PFSK-1 (cell line): ENCODE measurements around the gene USP47.

ENCODE experiments used
- FOXP2 ChIP-seq: optimal IDR thresholded peaks from 2 replicates; pipeline ENCODE3; 2011; ENCODE audit warnings: borderline replicate concordance, control low read depth, inconsistent platforms; ENCODE audit not compliant: insufficient read depth; ENCODE audit errors: extremely low read length, extremely low read depth
- POLR2AphosphoS5 ChIP-seq: IDR thresholded peaks from 2 replicates; pipeline ENCODE4 v1.6.1; 2012; ENCODE audit warnings: low read depth, mild to moderate bottlenecking, control low read depth, low read length, moderate library complexity
- REST ChIP-seq, 2 experiments: IDR thresholded peaks; 2 replicates each; pipeline versions ENCODE4 v1.6.1 to v1.8.0; 2011 to 2012; ENCODE audit warnings: low read depth in 2 of 2, low read length in 2 of 2, control low read depth in 1 of 2, inconsistent platforms in 1 of 2, mild to moderate bottlenecking in 1 of 2, moderate library complexity in 1 of 2; ENCODE audit not compliant: insufficient read depth in 1 of 2
- SIN3A ChIP-seq: IDR thresholded peaks from 2 replicates; pipeline ENCODE4 v1.6.1; 2012; ENCODE audit warnings: mild to moderate bottlenecking, low read length, moderate library complexity, borderline replicate concordance; ENCODE audit not compliant: insufficient read depth
- TAF1 ChIP-seq: IDR thresholded peaks from 2 replicates; pipeline ENCODE4 v1.6.1; 2012; ENCODE audit warnings: low read length, control low read depth, borderline replicate concordance; ENCODE audit not compliant: insufficient read depth

The USP47 gene

DNA sequence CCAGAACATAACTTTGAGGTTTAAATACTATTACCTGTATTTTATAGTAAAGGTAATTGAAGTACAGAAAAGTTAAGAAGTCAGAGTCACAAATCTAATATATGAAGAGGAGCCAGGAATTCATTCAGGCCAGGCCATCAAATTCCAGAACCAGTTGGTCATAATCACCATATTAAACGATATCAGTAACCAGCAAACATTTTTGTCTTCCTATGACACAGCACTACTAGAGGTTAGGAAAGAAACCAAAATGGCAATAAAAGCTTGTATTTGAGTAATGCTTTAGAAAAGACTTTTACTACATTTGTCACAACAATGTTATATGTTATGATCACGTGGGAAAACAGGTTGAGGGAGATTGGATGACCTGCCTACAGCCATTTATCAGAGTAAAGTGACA is 104.4 kb downstream of the USP47 start:
- TF ChIP-seq REST (IDR thresholded peaks at IDR 0.05; ENCODE audit: insufficient read depth in 1 of 2, low read depth in 2 of 2, low read length in 2 of 2) (no peak), POLR2AphosphoS5 (no peak), TAF1 (no peak)

DNA sequence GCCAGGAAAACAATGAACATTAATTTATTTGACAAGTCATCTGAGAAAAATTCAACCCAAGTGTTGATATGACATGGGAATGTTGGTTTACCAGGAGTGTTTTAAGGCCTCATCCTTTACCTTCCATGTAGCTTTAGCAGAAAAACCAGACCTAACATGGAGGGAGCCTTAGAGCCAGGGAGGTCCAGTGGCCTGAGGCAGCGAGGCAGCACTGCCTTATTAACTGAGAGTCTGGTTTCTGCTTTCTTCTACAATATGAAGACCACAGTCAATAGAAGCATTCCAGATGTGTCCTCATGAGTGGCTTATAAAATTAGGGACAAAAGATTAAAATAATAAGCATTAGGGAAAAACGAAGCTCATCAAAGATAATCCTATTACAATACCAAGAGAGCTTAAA is 105.1 kb downstream of the USP47 start:
- no peak for TF ChIP-seq TAF1
- TF ChIP-seq FOXP2 = no peak
- no peak for TF ChIP-seq POLR2AphosphoS5
- no peak for TF ChIP-seq REST (IDR thresholded peaks at IDR 0.05; ENCODE audit: insufficient read depth in 1 of 2, low read depth in 2 of 2, low read length in 2 of 2)
- TF ChIP-seq SIN3A = no peak

DNA sequence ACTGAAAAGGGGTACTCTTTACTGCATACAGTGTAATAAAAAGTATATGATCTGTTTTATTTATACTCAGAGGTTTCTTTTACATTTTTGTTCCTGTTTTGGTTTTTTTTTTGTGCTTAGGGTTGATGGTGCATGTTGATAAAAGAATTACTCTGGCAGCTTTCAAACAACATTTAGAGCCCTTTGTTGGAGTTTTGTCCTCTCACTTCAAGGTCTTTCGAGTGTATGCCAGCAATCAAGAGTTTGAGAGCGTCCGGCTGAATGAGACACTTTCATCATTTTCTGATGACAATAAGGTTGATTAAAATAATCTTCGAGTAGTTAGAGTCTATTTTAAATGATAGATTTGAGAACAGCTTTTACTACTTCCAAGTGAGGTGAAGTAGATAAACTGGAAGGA is 106.1 kb downstream of the USP47 start:
- no peak for TF ChIP-seq FOXP2
- TF ChIP-seq REST (IDR thresholded peaks at IDR 0.05; ENCODE audit: insufficient read depth in 1 of 2, low read depth in 2 of 2, low read length in 2 of 2) = no peak
- no peak for TF ChIP-seq POLR2AphosphoS5
- TF ChIP-seq TAF1 = no peak
- TF ChIP-seq SIN3A = no peak

GRCh38 chr11:11948242-11948947 is 106.6 kb downstream of the USP47 start:
- TF ChIP-seq REST (IDR thresholded peaks at IDR 0.05; ENCODE audit: insufficient read depth in 1 of 2, low read depth in 2 of 2, low read length in 2 of 2) (no peak), POLR2AphosphoS5 (no peak), TAF1 (no peak), SIN3A (no peak), FOXP2 (no peak)

GRCh38 chr11:11949482-11949881 is 107.7 kb downstream of the USP47 start:
- TF ChIP-seq FOXP2 = no peak
- no peak for TF ChIP-seq POLR2AphosphoS5
- no peak for TF ChIP-seq REST (IDR thresholded peaks at IDR 0.05; ENCODE audit: insufficient read depth in 1 of 2, low read depth in 2 of 2, low read length in 2 of 2)
- no peak for TF ChIP-seq SIN3A
- TF ChIP-seq TAF1 = no peak
